Endothelial cell of umbilical vein (primary cell): Measurements from ENCODE around the gene SPAG17. TPM values are rescaled to one million over a fixed set of nuclear protein-coding genes. Genes with fewer than 3 reads are reported as not detected.

Experiments used
- BruUV-seq: library from RNA; stranded (reverse); fragments of 400-500 nt; replicated peaks from 2 replicates; lab custom pipeline; 2021; lab: Mats Ljungman, UMichigan
- CTCF ChIA-PET: fragments of 300-600, 350-600 bp; sonication (Branson Sonifier 250); formaldehyde crosslinking; loops from one replicate; lab custom pipeline; 2021; ENCODE audit warnings: antibody characterized with exemption, inconsistent platforms; lab: Charles Lee
- POLR2A ChIA-PET: fragments of 300-600, 350-600 bp; sonication (Branson Sonifier 250); formaldehyde crosslinking; loops from one replicate; lab custom pipeline; 2021; ENCODE audit warnings: antibody characterized with exemption, inconsistent platforms; lab: Charles Lee
- DNase-seq: peaks from one replicate; pipeline ENCODE4 v3.0.0-alpha.2; 2011; ENCODE audit warnings: low read depth, low spot score
- FAIRE-seq: peaks from 2 replicates; lab custom pipeline; 2011; peaks lifted over from hg19 to GRCh38; lab: Jason Lieb, UNC
- H2AFZ ChIP-seq: 2 replicates; pipeline ENCODE4 v1.6.0; 2012; ENCODE audit warnings: low read depth, low read length, control low read depth, inconsistent platforms
- H3K27ac ChIP-seq: 2 replicates; pipeline ENCODE4 v1.5.1; 2011; ENCODE audit warnings: low read depth, mild to moderate bottlenecking, control low read depth, low read length, moderate library complexity; ENCODE audit not compliant: insufficient read depth
- H3K27me3 ChIP-seq, 2 experiments: 2 replicates each; pipeline versions ENCODE4 v1.6.0 to v1.6.1; 2011; ENCODE audit warnings: low read length in 2 of 2, mixed read lengths in 1 of 2; ENCODE audit not compliant: control insufficient read depth in 2 of 2, insufficient read depth in 2 of 2
- H3K36me3 ChIP-seq, 2 experiments: 2 replicates in 1 of 2; 3 replicates in 1 of 2; pipeline ENCODE4 v1.5.1; 2011; ENCODE audit warnings: low read length in 2 of 2, mild to moderate bottlenecking in 1 of 2, moderate library complexity in 1 of 2; ENCODE audit not compliant: control insufficient read depth in 2 of 2, insufficient read depth in 2 of 2; ENCODE audit errors: extremely low read depth in 1 of 2
- H3K4me1 ChIP-seq: 3 replicates; pipeline ENCODE4 v1.5.1; 2011; ENCODE audit warnings: mild to moderate bottlenecking, low read length; ENCODE audit not compliant: control insufficient read depth, insufficient read depth; ENCODE audit errors: extremely low read depth
- H3K4me2 ChIP-seq: 2 replicates; pipeline ENCODE4 v1.6.1; 2011; ENCODE audit warnings: low read length, control low read depth, mixed read lengths; ENCODE audit not compliant: insufficient read depth
- H3K4me3 ChIP-seq, 3 experiments: fragments of 200-600 bp in 1 of 3; sonication (generic), shearing (Covaris generic) in 1 of 3; replicated peaks in 1 of 3; 2 replicates each; pipeline ENCODE4 v1.5.1; 2011 to 2016; ENCODE audit warnings: control low read depth in 3 of 3, low read length in 3 of 3, mild to moderate bottlenecking in 2 of 3, inconsistent platforms in 1 of 3, low read depth in 1 of 3, moderate library complexity in 1 of 3; ENCODE audit not compliant: insufficient read depth in 1 of 3
- H3K79me2 ChIP-seq: 2 replicates; pipeline ENCODE4 v1.6.0; 2012; ENCODE audit warnings: low read length, inconsistent platforms; ENCODE audit not compliant: control insufficient read depth, insufficient read depth
- H3K9ac ChIP-seq: replicated peaks from 2 replicates; pipeline ENCODE3; 2011; ENCODE audit warnings: low read length, control low read depth; ENCODE audit not compliant: insufficient read depth; ENCODE audit errors: extremely low read depth
- H3K9me1 ChIP-seq: replicated peaks from 3 replicates; pipeline ENCODE4 v1.6.0; 2011; ENCODE audit warnings: mild to moderate bottlenecking, low read length; ENCODE audit not compliant: control insufficient read depth, insufficient read depth; ENCODE audit errors: extremely low read depth
- H3K9me3 ChIP-seq: replicated peaks from 2 replicates; pipeline ENCODE4 v1.5.1; 2012; ENCODE audit warnings: low read length, inconsistent platforms; ENCODE audit not compliant: control insufficient read depth, insufficient read depth
- H4K20me1 ChIP-seq: replicated peaks from 2 replicates; pipeline ENCODE3; 2011; ENCODE audit warnings: mild to moderate bottlenecking, low read length; ENCODE audit not compliant: control insufficient read depth, insufficient read depth; ENCODE audit errors: extremely low read depth
- EZH2 ChIP-seq: IDR thresholded peaks from 2 replicates; pipeline ENCODE4 v1.6.1; 2012; ENCODE audit warnings: borderline replicate concordance, low read depth, mild to moderate bottlenecking, moderate library complexity, low read length, inconsistent platforms; ENCODE audit not compliant: severe bottlenecking
- FOS ChIP-seq: IDR thresholded peaks from 2 replicates; pipeline ENCODE4 v1.6.1; 2011; ENCODE audit warnings: mild to moderate bottlenecking, low read length, moderate library complexity, borderline replicate concordance; ENCODE audit not compliant: insufficient read depth
- dilution Hi-C: fragments of 300-500 bp; cut with MboI; formaldehyde crosslinking; loops from one replicate; pipeline ENCODE4 v1.15.0; 2019; ENCODE audit warnings: low sequenced_read_pairs; ENCODE audit not compliant: extremely low pct_ligation_motif_present
- intact Hi-C: fragments of 100-400 bp; cut with micrococcal nuclease; formaldehyde crosslinking; loops from one replicate; pipeline ENCODE4 v1.10.0; 2022
- polyA plus RNA-seq, 4 experiments: library from polyadenylated mRNA; depleted of rRNA in 3 of 4; stranded (reverse) in 3 of 4; unstranded in 1 of 4; fragments of >200 nt; gene quantifications; 2 replicates each; pipeline versions ENCODE4 v1.2.1 to v1.2.3, GENCODE V29; 2011 to 2012; ENCODE audit warnings: missing spikeins in 1 of 4
- total RNA-seq: library from RNA; stranded (reverse); gene quantifications from 2 replicates; pipeline ENCODE4 v1.2.3, GENCODE V29; 2021

Gene SPAG17
- total and polyA plus RNA-seq, 2 donors (not counting 3 experiments of a cell fraction or from before 2014, with no cell fraction given), result not detected

DNA sequence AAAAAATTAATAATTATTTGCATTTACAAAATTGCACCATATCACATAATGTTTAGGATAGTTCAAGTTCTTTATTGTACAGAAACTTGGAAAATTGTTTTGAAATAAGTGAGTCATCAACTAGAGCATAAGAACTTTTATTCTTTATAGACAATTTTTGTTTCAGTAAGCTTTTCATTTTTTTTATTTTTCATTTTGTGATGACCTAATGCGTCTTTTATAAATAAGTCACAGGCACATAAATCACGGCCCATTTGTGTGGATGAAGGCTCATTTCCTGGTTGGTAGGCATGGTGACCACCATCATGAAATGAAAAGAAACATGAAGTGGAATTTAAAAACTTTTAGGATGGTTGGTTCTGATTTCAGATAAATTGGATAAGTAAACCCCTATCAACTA is 39.3 kb downstream of the SPAG17 start:
- ChIA-PET POLR2A (no interaction called here), CTCF (no interaction called here)
- Histone ChIP-seq H3K4me2 (no peak overlapping the region), H3K9me3 (no peaks in the 10 kb centered on the region), H2AFZ (no peak overlapping the region), H3K36me3 (no peaks in the 10 kb centered on the region), H3K79me2 (no peaks in the 10 kb centered on the region), H3K9me1 (no peaks in the 10 kb centered on the region), H3K4me3 (no peak overlapping the region), H4K20me1 (no peaks in the 10 kb centered on the region), H3K27me3 (no peaks in the 10 kb centered on the region), H3K27ac (no peak overlapping the region), H3K9ac (no peak overlapping the region), H3K4me1 (no peaks in the 10 kb centered on the region)
- no TSS peak for BruUV-seq
- TF ChIP-seq EZH2, result no peak
- dilution Hi-C loops (no loop called here), intact Hi-C loops (no loop called here)
- no peak for DNase-seq
- no peak for FAIRE-seq

GRCh38 chr1:118144684-118145083 is 40.3 kb downstream of the SPAG17 start:
- H3K27ac ChIP-seq, result no peak overlapping the region
- ChIA-PET CTCF (interaction anchor here (1.5 to 1.7 kb wide), 2 partner anchors 16 to 864 kb away, joined by 3 to 8 read pairs; no protein-coding TSS in a partner anchor), POLR2A (no interaction called here)
- H3K4me2 ChIP-seq, result no peak overlapping the region
- dilution Hi-C loops, result no loop called here
- no peak for FAIRE-seq
- DNase-seq, result peak; percentile 51
- no peak overlapping the region for H2AFZ ChIP-seq
- no TSS peak for BruUV-seq
- no peaks in the 10 kb centered on the region for H3K27me3 ChIP-seq
- no peaks in the 10 kb centered on the region for H3K4me1 ChIP-seq
- intact Hi-C loops, result no loop called here
- H3K4me3 ChIP-seq, result no peak overlapping the region
- H3K9me3 ChIP-seq, result no peaks in the 10 kb centered on the region
- no peak for TF ChIP-seq FOS
- no peaks in the 10 kb centered on the region for H3K79me2 ChIP-seq
- no peaks in the 10 kb centered on the region for H4K20me1 ChIP-seq
- no peaks in the 10 kb centered on the region for H3K9me1 ChIP-seq
- H3K9ac ChIP-seq, result no peak overlapping the region
- no peaks in the 10 kb centered on the region for H3K36me3 ChIP-seq
